HG03469 (cell line): Measurements from ENCODE around the gene TOMM20L.
"Not testable (repeated sequence)": the region's sequence is repeated elsewhere in the genome, so short reads cannot be mapped to it uniquely, and the experiment has no call there.

Source experiments
- ATAC-seq: cut with Tn5 transposase; IDR thresholded peaks from one replicate; pipeline ENCODE4 v1.9.1; 2021; ENCODE audit warnings: mild to moderate bottlenecking, moderate library complexity, moderate number of reproducible peaks; ENCODE audit not compliant: unreplicated experiment

The TOMM20L gene

GRCh38 chr14:58395812-58396788, at the start of gene TOMM20L:
TSS of gene TOMM20L (plus strand) at chr14:58395930. CDS start at chr14:58395958, 28 bp downstream.
- peak; percentile 83 for ATAC-seq

GRCh38 chr14:58353516-58354299, 42.0 kb upstream of the TOMM20L start:
- no peak for ATAC-seq

GRCh38 chr14:58354808-58355207, 40.9 kb upstream of the TOMM20L start:
- no peak for ATAC-seq

- ATAC-seq = no peak
Measured at GRCh38 chr14:58356268-58356667, 39.5 kb upstream of the TOMM20L start.

- ATAC-seq = not testable (repeated sequence)
Measured at GRCh38 chr14:58362272-58362671, 33.5 kb upstream of the TOMM20L start.

GRCh38 chr14:58362798-58363412, 32.8 kb upstream of the TOMM20L start:
- ATAC-seq = no peak

- ATAC-seq = no peak
Measured at GRCh38 chr14:58364316-58364715, 31.4 kb upstream of the TOMM20L start.

GRCh38 chr14:58367296-58367695, 28.4 kb upstream of the TOMM20L start:
- ATAC-seq = no peak

- ATAC-seq = no peak
Measured at GRCh38 chr14:58368956-58369355, 26.8 kb upstream of the TOMM20L start.

GRCh38 chr14:58376791-58377190, 18.9 kb upstream of the TOMM20L start:
- no peak for ATAC-seq

- no peak for ATAC-seq
Measured at GRCh38 chr14:58390830-58391229, 4.9 kb upstream of the TOMM20L start.

GRCh38 chr14:58395562-58395811, 243 bp upstream of the TOMM20L start:
- no peak for ATAC-seq

GRCh38 chr14:58397156-58397555, 1.4 kb downstream of the TOMM20L start:
- ATAC-seq = no peak

GRCh38 chr14:58398495-58398894, 2.8 kb downstream of the TOMM20L start:
- ATAC-seq = no peak

GRCh38 chr14:58398895-58399294, 3.2 kb downstream of the TOMM20L start:
- no peak for ATAC-seq

- no peak for ATAC-seq
Measured at GRCh38 chr14:58401587-58401986, 5.9 kb downstream of the TOMM20L start.

- ATAC-seq = no peak
Measured at GRCh38 chr14:58408681-58409215, 13.0 kb downstream of the TOMM20L start.

- ATAC-seq = no peak
Measured at GRCh38 chr14:58414845-58415244, 19.1 kb downstream of the TOMM20L start.

GRCh38 chr14:58415636-58416547, 20.2 kb downstream of the TOMM20L start:
- ATAC-seq = no peak

GRCh38 chr14:58416934-58417333, 21.2 kb downstream of the TOMM20L start:
- not testable (repeated sequence) for ATAC-seq
